SU-DHL-6 (cell line): Measurements from ENCODE around the gene SLC16A4.

Experiments used
- EZH2phosphoT487 ChIP-seq: fragments of 200-600 bp; sonication (generic), shearing (Covaris generic); conservative IDR thresholded peaks from 2 replicates; pipeline ENCODE4 v1.6.1; 2018; ENCODE audit warnings: mild to moderate bottlenecking, antibody characterized with exemption, low read length, moderate library complexity, mixed read lengths
- TF ChIP-seq, protein P1 (sequence below): fragments of 200-600 bp; sonication (generic); IDR thresholded peaks from one replicate; pipeline ENCODE4 v1.5.1; 2017; ENCODE audit warnings: antibody characterized with exemption, mild to moderate bottlenecking, low read length, moderate library complexity; ENCODE audit not compliant: insufficient read depth, poor library complexity, severe bottlenecking

DNA sequence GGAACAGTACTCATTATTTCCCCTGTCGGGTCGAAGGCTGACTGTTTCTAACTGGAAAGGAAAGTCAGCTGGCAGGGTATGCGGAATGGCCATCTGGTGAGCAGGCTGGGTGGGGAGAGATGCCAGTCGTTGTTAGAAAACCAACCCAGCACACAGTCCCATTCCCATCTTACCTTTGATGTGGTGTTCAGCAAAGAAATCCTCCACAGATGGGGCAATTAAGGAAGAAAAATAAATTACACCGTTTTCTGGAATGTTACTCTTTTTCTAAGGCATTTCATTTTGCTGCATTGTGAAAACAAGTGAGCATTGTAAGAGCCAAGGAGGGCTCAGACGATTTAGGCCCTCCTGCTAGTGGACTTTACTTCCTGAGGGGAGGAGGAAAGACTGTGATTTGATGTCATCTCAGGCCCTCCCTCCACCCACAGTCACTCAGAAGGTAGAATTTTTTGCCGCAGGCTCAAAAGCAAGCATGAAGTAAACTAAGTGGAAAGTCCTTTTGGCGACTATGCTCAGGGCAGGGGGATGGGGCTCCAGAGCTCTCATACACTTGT lies at the start of gene SLC16A4:
- TF ChIP-seq, protein P1, sequence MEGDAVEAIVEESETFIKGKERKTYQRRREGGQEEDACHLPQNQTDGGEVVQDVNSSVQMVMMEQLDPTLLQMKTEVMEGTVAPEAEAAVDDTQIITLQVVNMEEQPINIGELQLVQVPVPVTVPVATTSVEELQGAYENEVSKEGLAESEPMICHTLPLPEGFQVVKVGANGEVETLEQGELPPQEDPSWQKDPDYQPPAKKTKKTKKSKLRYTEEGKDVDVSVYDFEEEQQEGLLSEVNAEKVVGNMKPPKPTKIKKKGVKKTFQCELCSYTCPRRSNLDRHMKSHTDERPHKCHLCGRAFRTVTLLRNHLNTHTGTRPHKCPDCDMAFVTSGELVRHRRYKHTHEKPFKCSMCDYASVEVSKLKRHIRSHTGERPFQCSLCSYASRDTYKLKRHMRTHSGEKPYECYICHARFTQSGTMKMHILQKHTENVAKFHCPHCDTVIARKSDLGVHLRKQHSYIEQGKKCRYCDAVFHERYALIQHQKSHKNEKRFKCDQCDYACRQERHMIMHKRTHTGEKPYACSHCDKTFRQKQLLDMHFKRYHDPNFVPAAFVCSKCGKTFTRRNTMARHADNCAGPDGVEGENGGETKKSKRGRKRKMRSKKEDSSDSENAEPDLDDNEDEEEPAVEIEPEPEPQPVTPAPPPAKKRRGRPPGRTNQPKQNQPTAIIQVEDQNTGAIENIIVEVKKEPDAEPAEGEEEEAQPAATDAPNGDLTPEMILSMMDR, result no peak
- no peak for TF ChIP-seq EZH2phosphoT487
